Measurements from ENCODE around the gene DENND2A. TPM values are rescaled to one million over a fixed set of nuclear protein-coding genes. Genes with fewer than 3 reads are reported as not detected.
"Not testable (repeated sequence)": the region's sequence is repeated elsewhere in the genome, so short reads cannot be mapped to it uniquely, and the experiment has no call there.

The DENND2A gene
- total RNA-seq, 1 experiment from 2014 or later: 2.2 TPM

DNA sequence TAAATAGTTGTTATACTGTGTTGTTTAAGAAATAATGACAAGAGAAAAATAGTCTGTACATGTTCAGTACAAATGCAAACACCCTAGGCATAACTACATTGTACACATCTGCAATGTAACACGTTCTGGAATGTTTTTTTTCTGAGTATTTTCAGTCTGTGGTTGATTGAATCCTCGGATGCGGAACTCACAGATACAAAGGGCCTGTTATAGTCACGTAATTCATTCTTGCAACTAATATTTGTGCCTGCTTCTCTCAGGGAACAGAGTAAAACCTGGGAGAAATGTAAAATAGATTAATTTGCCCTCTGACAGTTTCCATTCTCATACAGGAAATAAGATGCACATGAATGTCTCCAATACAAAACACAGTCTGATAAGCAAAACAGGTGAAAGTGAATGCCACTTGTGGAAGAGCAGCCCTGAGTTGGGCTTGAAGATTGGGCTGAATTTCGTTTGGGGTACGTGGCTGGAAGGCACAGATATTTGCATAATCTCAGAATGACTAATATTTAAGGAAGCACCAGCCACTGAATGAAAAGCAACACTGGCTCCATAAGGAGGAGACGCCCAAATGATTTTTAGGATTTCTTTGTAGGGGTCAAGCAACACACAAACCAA lies 19.1 kb downstream of the DENND2A start:
- DNase-seq (ENCODE audit: low read depth): peak; percentile 59

DNA sequence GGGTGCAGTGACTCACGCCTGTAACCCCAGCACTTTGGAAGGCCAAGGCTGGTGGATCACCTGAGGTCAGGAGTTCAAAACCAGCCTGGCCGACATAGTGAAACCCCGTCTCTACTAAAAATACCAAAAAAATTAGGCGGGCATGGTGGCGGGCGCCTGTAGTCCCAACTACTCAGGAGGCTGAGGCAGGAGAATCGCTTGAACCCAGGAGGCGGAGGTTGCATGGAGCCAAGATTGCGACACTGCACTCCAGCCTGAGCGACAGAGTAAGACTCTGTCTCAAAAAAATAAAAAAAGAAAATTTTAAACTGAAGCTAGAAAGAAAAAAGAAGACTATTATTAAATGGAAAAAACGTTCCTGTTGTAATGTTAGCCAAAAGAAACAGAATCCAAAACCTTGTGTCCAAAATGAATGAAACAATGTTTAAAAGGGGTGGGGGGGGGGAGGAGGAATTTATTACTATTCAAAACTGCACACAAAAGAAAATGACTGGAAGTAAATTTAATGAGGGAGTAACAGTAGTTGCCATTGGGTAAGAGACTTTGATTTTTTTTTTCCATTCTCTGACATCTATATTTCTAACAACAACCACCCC lies 20.6 kb downstream of the DENND2A start:
- not testable (repeated sequence) for DNase-seq (ENCODE audit: low read depth)

DNA sequence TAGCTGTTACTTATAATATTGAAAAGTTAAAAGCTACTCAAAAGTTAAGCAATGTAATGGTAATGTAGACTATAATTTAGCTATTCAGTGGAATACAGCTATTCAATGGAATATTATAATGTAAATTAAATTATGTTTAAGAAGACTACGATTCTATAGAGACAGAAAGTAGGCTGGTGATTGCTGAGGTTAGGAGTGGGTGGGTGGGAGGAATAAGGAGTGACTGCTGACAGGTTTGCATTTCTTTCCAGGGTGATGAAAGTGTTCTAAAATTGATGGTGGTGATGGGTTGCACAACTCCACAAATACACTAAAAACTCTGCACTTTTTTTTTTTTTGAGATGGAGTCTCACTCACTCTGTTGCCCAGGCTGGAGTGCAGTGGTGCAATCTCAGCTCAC lies 21.4 kb downstream of the DENND2A start:
- no peak for DNase-seq (ENCODE audit: low read depth)

DNA sequence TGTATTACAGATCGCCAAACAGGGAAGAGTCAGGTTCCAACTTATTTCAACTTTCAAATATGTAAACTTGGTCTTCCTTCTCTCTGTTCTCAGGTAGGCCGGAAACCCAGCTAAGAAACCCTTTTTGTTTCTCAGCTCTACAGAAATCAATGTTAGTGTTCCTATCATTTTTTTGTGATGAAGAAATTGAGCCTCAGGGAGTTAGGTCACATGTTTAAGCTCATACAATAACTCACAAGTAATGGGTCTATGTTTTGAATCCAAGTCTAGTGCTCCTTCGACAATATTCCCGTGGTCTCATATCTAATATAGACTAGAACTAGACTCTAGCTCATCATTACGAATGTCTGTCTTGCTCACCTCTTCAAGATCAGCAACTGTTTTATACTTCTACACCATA lies 22.3 kb downstream of the DENND2A start:
- DNase-seq (ENCODE audit: low read depth): no peak

DNA sequence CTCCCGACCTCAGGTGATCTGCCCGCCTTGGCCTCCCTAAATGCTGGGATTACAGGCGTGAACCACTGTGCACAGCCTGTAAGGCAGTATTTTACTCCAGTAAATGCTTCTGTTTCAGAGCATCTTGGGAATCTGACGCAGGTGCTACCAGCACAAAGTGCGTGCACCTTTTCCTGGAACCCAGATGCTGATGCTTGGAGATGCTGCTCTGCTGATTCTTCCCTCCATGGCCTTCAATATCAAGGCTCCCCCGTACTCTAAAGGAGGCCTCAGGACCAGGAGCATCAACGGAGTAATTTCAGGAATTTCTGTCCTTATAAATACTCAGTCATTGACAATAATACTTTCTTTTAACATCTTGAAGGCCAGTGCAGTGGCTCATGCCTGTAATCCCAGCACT lies 23.5 kb downstream of the DENND2A start:
- DNase-seq (ENCODE audit: low read depth): no peak

DNA sequence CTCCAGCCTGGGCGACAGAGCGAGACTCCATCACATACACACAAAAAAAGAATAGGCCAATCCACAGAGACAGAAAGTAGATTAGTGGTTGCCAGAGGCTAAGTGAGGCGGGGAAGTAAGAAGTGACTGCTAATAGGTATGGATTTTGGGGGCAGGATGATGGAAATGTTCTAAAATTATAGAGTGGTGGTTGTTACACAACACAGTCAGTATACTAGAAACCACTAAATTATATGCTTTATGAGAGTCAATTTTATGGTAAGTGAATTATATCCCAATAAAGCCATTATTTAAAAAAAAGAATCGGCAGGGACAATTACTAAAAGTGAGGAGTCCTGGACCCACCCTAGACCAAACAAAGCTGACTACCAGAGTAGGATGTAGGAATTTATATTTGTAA lies 24.3 kb downstream of the DENND2A start:
- no peak for DNase-seq (ENCODE audit: low read depth)

DNA sequence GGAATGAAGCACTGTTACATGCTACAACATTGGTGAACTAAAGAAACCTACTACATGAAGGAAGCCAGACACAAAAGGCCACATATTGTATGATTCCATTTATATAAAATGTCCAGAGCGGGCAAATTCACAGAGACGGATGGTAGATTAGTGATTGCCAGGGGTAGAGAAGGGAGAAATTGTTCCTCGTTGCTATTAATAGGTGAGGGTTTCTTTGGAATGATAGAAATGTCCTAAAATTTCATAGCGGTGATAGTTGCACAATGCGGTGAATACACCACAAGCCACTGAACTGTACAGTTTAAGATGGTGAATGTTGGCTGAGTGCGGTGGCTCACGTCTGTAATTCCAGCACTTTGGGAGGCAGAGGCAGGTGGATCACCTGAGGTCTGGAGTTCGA lies 29.0 kb downstream of the DENND2A start:
- no peak for DNase-seq (ENCODE audit: low read depth)

DNA sequence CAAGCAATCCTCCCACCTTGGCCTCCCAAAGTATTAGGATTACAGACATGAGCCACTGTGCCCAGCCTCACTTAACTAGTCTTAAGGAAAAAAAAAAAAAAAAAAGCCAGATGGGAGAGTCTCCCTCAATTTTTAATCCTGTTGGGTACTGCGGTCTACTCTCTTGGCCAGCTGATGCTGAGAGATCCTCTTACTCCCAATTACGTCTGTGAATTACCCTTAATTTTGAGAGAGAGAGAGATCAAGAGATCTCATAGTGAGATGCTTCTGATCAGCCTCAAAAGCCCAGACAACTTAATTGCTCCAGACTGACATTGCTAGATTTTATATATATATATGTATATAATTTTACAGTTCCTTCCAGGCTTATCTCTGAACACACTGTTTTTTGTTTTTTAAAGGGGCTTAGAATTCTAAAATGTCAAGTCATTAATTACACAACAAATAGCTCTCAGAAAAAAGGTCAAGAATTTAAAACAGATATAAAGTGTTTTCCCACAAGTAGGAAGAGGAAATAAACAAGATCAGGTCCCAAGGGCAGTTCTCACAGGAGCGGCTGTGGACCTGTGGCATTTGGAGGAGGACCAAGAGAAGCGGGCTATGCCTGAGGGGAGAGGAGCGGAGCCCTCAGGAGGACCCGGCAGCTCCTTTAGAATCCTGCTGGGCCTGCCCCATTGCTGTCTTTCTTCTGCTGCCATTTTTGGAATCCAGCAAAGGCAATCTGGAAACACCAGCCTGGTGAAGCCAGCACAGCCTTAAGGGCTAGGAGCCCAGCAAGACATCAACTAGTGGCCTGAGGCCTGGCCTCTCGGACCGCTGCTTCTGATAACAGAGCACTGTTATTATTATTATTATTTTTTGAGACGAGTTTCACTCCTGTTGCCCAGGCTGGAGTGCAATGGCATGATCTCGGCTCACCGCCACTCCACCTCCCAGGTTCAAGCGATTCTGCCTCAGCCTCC lies 30.1 kb downstream of the DENND2A start:
- no peak for DNase-seq (ENCODE audit: low read depth)

DNA sequence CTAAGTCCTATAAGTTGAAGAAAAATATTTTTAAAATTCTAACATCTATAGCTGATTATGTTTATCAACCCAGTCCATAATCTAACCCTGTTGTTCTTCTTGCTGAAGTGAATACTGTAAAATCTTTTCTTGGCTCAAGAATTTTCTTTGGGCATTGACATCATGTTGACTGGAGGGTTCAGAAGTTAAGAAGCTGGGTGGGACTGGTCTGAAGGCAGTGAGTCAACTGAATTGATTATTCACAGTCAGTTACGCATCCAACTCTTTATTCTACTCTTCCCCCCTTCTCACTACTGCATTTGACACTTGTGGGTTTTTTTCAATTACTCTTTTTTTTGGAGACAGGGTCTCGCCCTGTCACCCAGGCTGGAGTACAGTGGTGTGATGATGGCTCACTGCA lies 31.0 kb downstream of the DENND2A start:
- peak; percentile 77 for DNase-seq (ENCODE audit: low read depth)

DNA sequence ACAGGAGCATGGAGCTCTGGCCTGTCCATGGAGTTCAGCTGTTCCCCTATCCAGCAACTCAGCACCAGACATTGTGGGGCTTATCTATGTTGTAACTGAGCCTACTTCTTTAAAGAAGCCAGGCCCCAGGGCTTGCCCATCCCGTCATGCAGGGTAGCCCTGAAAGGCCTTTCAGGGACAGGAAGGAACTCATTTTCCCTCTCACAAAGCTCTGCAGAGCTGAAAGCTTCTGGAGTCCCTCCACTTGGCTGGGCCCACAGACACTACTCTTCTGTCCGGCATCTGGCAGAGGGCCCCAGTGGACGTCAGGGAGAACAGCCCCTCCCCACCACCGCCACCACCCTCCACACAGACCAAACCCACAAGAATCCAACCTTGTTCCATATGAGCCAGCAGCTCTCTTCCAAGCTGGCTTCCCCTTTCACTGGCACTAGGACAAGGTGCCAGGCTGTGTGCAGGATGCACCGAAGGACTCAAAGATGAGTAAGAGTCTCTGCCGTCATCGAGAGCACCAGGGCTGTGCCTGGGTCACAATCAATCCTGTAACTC lies 33.1 kb downstream of the DENND2A start:
- peak; percentile 93 for DNase-seq (ENCODE audit: low read depth)

DNA sequence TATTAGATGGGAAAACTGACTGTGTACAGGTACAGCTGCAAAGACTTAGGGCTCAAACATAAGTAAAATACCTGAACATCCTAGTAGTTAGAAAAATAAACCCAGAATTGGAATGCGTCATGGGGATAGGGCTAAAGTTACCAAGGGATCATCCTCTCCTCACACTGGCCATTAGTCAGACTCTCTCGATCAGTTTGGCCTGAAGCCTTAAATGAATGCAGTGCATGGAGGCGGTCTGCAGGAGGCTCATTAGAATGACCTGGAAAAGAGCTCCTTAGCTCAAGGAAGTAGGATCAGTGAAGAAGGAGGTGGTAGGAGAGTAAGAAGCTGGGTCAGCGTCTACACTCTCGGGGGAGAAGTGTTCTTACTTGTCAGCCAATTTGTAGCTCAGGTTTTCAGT lies 35.3 kb downstream of the DENND2A start:
- DNase-seq (ENCODE audit: low read depth): peak; percentile 73

DNA sequence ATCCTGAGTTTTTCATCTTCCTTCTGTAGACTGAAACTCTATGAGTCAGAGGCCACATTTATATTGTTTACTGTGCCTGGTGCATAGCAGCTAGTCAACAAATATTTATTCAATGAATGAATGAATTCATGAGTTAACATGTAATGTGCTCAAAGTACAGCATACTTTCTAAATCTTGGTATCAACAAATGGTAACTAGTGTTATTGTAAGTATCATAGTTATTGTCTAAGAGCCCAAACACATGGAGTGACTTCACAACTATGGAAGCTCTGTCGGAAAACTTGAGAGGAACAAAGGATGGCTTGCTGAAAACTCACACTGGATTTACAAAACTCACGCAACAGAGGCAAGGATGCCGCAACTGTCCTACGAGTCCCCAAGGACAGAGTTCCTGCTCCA lies 35.9 kb downstream of the DENND2A start:
- no peak for DNase-seq (ENCODE audit: low read depth)

DNA sequence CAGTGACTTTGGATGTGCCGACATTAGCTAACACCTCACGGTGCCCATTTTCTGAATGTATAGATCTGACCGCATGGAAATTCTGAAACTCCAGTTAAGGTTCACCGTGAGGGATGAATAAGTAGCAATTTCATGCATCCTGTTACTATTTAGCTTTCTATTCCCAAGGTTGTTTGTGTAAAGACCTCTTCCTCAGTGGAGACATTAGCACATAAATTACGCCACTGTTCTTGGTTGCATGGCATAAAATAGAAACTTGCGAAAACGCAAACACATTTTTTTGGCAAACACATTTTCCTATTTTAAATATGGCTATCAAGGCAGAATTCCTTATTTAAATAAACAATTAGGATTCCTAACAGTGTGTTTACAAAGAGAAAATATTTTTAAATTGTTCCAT lies 36.5 kb downstream of the DENND2A start:
- DNase-seq (ENCODE audit: low read depth): no peak

DNA sequence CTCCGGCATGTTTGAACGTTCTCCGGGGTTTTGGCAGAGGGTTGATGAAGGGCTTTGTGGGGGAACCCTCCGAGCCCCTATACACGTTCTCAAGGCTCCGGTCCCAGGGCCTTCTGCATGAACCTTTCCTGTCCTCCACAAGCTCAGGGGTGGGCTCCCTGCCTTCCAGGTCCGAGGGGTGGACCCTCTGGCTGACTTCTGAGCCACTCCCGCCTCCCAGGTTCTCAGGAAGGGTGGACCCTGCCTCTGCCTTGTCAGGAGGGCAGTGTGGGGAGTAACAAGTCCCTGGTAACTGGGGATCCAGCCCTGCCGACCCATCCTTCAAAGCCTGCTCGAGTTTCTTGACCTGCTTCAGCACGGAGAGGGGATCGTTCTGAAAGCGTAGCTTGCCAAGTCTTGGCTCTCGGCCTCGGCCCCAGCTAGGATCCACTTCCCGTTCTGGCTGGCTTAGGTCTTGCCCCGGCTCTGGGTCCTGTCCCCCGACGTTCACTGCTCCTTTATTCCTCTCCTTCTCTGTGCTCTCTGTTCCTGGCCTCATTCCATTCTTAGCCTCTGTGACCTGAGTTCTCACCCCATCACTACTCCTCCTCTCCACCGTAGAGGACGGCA lies 38.9 kb downstream of the DENND2A start:
- no peak for DNase-seq (ENCODE audit: low read depth)

DNA sequence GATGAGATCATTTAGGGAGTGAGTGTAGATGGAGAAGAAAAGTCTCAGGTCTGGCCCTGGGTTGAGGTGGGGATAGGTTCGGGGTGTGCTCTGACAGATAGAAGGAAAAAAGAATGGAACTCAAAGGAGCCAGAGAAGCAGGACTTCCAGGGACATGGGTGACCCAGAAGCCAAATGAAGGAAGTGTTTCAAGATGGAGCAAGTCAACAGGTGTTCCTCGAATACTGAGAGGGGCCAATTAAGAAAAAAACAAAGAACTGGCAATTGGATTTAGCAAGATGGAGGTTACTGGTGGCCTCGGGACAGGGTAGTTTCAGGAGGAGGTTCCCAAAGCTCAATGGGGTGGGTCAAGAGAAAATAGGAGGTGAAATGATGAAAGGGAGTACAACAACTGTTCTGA lies 40.3 kb downstream of the DENND2A start:
- DNase-seq (ENCODE audit: low read depth): no peak

DNA sequence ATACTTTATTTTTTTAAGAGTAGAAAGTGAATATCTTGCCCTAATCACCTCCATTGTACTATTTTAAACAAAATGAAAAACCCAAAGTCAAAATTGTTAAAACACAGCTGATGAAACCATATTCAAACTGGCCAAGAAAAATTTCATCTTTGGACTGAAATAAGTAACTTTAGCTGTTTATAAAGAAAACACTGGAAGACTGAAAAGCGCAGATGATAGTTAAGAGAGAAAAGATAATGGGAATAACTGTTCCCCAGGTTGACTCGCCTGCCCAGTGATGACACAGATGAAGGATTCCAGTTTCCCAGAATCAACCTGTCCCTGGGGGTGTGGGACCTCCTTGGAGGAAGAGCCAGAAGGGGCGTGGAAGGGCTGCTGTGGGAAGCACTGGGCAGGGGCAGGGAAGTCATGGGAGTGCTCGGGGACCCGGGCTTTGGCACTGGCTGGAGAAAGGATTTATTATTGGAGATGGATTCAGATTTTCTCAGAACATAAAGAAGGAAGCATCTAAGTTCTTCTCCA lies 43.1 kb downstream of the DENND2A start:
- no peak for DNase-seq (ENCODE audit: low read depth)

DNA sequence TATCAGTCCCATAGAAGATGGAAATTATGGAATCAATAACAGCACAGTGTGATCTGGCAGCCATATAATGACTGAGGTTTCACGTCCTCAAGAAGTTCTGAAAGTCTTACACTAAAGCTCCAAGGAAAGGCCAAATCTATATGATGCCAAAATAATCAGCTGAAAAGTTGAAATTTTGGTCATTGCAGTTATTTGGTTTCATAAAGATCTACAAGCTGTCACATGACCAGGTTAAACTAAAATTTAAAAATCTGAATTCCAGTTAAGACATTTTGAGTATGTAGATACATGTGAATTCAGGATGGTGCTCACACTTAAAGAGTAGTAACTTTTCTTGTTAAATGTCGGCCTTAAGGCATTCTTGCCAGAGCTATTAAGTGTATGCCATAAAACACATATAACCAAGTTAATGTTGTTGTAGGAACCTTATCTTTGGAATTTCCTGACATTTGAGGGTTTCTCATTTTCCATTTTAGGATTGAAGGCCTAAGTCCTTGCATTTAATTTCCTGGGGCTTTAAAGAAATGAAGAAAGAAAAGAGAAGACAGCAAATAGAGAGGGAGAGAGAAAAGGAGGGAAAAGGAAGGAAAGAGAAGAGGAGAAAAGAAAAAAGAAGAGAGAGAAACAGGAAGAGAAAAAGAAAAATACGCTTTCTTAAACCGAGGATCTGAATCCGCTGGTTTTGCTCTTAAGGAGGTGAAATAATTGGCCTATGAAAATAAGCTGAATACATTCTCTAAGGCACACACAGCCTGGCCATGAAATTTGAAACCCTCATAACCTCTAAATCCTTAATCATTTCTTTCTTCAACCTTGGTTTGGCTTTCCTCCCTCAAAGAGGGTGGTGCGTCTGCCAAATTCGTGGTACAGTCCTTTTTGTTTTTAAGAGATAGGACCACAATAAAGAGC lies 43.8 kb downstream of the DENND2A start:
- DNase-seq (ENCODE audit: low read depth): no peak

DNA sequence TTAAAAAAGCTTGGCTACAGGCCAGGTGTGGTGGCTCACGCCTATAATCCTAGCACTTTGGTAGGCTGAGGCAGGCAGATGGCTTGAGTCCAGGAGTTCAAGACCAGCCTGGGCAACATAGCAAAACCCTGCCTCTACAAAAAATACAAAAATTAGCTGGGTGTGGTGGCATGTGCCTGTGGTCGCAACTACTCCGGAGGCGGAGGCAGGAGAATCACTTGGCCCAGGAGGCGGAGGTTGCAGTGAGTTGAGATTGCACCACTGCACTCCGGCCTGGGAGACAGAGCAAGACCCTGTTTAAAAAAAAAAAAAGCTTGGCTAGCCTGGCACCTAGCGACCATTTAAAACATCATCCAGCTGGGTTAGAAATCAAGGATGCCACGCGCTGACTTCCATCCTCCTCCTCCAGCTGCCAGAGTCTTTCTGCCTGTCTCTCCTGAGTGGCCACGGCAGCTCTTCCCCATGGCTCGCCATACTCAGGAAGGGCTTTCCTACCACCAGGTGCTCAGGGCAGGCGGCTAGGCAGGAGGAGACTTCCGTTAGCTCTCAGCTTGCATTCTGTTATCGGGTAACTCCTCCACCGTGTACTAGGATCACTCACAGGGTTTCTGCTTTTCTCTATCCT lies 45.0 kb downstream of the DENND2A start:
- no peak for DNase-seq (ENCODE audit: low read depth)

DNA sequence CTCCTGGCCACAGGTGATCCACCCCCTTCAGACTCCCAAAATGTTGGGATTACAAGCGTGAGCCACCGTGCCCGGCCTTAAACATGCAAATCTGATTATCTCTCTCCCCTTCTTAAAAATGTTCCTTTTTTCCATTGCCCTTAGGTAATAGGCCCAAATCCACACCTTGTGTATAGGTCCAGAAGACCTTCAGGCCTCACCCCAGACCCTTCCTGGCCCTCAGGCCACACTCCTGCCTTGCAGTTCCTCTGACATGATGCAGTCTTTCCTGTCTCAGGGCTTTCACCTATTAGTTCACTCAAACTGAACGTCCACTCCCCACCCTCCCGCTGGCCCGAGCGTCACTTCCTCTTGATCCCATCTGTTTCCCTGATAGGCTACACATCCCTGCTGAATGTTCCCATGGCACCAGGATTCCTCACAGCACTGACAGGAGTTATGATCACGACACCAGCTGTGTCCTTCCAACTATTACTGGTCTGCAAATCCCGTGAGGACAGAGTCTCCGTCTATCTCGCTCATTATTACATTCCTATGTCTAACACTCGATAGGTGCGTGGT lies 46.4 kb downstream of the DENND2A start:
- DNase-seq (ENCODE audit: low read depth): no peak

DNA sequence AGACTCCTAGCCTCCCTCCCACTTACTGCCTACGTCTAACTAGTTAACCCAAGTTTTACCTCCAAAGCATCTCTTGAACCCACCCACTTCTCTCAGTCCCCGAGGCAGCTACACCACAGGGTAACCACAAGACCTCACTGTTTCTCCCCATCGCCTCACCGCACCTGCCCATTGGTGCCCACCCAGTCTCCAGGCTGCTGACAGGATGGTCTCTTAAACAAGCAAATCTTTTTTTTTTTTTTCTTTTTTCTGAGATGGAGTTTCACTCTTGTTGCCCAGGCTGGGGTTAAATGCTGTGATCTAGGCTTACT lies 47.0 kb downstream of the DENND2A start:
- DNase-seq (ENCODE audit: low read depth): no peak

Data from HT1080 (cell line).